Osteoblast (primary cell): ENCODE results near the gene TMEM260. TPM values are rescaled to one million over a fixed set of nuclear protein-coding genes. Genes with fewer than 3 reads are reported as not detected.

ENCODE experiments used
- DNase-seq: peaks from one replicate; pipeline ENCODE4 v3.0.0; 2011; ENCODE audit warnings: low spot score, mixed read lengths; ENCODE audit not compliant: insufficient read length; ENCODE audit errors: missing footprints
- H2AFZ ChIP-seq: 2 replicates; pipeline ENCODE4 v1.6.0; 2011; ENCODE audit warnings: mild to moderate bottlenecking, low read length
- H3K27ac ChIP-seq: 2 replicates; pipeline ENCODE4 v1.5.1; 2011; ENCODE audit warnings: mild to moderate bottlenecking, low read depth, low read length, moderate library complexity
- H3K27me3 ChIP-seq: 2 replicates; pipeline ENCODE4 v1.6.0; 2012; ENCODE audit warnings: mild to moderate bottlenecking, control low read depth, inconsistent platforms, low read length, moderate library complexity; ENCODE audit not compliant: insufficient read depth
- H3K36me3 ChIP-seq: 2 replicates; pipeline ENCODE4 v1.5.1; 2011; ENCODE audit warnings: mild to moderate bottlenecking, low read length, control low read depth, moderate library complexity; ENCODE audit not compliant: insufficient read depth
- H3K4me1 ChIP-seq: 2 replicates; pipeline ENCODE4 v1.5.1; 2011; ENCODE audit warnings: mild to moderate bottlenecking, low read length, control low read depth, moderate library complexity; ENCODE audit not compliant: insufficient read depth
- H3K4me2 ChIP-seq: 2 replicates; pipeline ENCODE4 v1.6.0; 2011; ENCODE audit warnings: mild to moderate bottlenecking, low read length; ENCODE audit not compliant: insufficient read depth
- H3K4me3 ChIP-seq: fragments of 200-600 bp; sonication (generic); 3 replicates; pipeline ENCODE4 v1.5.1; 2012; ENCODE audit warnings: mild to moderate bottlenecking, low read length, inconsistent platforms; ENCODE audit not compliant: insufficient read depth
- H3K79me2 ChIP-seq: 2 replicates; pipeline ENCODE4 v1.6.0; 2012; ENCODE audit warnings: mild to moderate bottlenecking, low read length, control low read depth, inconsistent platforms; ENCODE audit not compliant: insufficient read depth
- H3K9me3 ChIP-seq: 2 replicates; pipeline ENCODE4 v1.5.1; 2011; ENCODE audit warnings: low read depth, low read length, control low read depth
- H4K20me1 ChIP-seq: 2 replicates; pipeline ENCODE4 v1.6.0; 2012; ENCODE audit warnings: mild to moderate bottlenecking, low read length, control low read depth; ENCODE audit not compliant: insufficient read depth
- total RNA-seq: library from RNA; depleted of rRNA; stranded (reverse); fragments of >200 nt; gene quantifications from 2 replicates; pipeline ENCODE4 v1.2.3, GENCODE V29; 2012
- TF ChIP-seq, protein P1 (sequence below): IDR thresholded peaks from 2 replicates; pipeline ENCODE4 v1.5.1; 2011; ENCODE audit warnings: mild to moderate bottlenecking, low read depth, low read length, moderate library complexity; ENCODE audit errors: extremely low read depth

The TMEM260 gene
- total RNA-seq, 1 donor: 15.6 TPM

DNA sequence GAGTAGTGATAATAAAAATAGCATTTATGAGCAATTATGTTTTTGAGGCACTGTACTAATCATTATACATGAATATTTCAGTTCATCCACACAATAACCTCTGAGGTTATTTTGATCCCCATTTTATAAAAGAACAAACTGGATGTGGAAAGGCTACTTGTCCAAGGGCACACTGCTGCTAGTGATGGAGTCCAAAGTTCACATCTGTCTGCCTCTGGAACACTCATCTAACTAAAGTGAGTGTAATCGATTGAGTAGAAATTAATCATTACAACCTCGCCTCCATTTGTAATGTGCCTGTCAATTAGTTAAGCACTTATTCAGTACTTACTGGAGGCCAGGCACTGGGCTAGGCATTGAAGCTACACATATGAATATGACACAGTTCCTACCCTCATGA, 55.4 kb downstream of the TMEM260 start:
- H3K79me2 ChIP-seq: no peaks in the 10 kb centered on the region
- no peaks in the 10 kb centered on the region for H3K9me3 ChIP-seq
- H3K27ac ChIP-seq: no peak overlapping the region
- no peaks in the 10 kb centered on the region for H4K20me1 ChIP-seq
- H3K27me3 ChIP-seq: no peaks in the 10 kb centered on the region
- TF ChIP-seq, protein P1, sequence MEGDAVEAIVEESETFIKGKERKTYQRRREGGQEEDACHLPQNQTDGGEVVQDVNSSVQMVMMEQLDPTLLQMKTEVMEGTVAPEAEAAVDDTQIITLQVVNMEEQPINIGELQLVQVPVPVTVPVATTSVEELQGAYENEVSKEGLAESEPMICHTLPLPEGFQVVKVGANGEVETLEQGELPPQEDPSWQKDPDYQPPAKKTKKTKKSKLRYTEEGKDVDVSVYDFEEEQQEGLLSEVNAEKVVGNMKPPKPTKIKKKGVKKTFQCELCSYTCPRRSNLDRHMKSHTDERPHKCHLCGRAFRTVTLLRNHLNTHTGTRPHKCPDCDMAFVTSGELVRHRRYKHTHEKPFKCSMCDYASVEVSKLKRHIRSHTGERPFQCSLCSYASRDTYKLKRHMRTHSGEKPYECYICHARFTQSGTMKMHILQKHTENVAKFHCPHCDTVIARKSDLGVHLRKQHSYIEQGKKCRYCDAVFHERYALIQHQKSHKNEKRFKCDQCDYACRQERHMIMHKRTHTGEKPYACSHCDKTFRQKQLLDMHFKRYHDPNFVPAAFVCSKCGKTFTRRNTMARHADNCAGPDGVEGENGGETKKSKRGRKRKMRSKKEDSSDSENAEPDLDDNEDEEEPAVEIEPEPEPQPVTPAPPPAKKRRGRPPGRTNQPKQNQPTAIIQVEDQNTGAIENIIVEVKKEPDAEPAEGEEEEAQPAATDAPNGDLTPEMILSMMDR: no peak
- H3K36me3 ChIP-seq: peaks cover 38% of the 10 kb centered on the region
- no peak overlapping the region for H3K4me2 ChIP-seq
- no peaks in the 10 kb centered on the region for H3K4me1 ChIP-seq
- no peak overlapping the region for H2AFZ ChIP-seq
- no peak overlapping the region for H3K4me3 ChIP-seq
- no peak for DNase-seq

DNA sequence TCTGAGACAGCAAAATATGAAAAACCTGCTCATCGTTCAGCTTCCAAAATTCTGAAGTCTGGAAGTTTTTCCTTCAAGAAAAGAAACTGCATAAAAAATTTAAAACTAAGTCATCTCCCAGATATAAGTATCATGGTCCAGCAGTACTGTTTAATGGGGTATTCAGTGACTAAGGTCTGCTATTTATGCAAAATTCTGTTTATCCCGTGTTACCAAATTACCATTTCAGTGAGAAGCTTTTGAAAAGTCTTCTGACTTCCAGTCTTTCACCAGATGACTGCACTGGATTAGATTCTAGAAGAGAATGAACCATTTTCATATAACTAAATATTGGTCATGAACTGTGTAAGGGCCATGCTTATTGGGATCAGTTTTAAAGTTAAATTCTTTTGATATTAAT, 67.9 kb downstream of the TMEM260 start:
- H3K4me2 ChIP-seq: no peak overlapping the region
- H3K36me3 ChIP-seq: no peaks in the 10 kb centered on the region
- TF ChIP-seq, protein P1: no peak
- no peak for DNase-seq
- no peaks in the 10 kb centered on the region for H3K4me1 ChIP-seq
- H3K27me3 ChIP-seq: no peaks in the 10 kb centered on the region
- no peaks in the 10 kb centered on the region for H3K9me3 ChIP-seq
- H2AFZ ChIP-seq: no peak overlapping the region
- no peak overlapping the region for H3K4me3 ChIP-seq
- no peak overlapping the region for H3K27ac ChIP-seq
- H3K79me2 ChIP-seq: no peaks in the 10 kb centered on the region
- H4K20me1 ChIP-seq: no peaks in the 10 kb centered on the region

DNA sequence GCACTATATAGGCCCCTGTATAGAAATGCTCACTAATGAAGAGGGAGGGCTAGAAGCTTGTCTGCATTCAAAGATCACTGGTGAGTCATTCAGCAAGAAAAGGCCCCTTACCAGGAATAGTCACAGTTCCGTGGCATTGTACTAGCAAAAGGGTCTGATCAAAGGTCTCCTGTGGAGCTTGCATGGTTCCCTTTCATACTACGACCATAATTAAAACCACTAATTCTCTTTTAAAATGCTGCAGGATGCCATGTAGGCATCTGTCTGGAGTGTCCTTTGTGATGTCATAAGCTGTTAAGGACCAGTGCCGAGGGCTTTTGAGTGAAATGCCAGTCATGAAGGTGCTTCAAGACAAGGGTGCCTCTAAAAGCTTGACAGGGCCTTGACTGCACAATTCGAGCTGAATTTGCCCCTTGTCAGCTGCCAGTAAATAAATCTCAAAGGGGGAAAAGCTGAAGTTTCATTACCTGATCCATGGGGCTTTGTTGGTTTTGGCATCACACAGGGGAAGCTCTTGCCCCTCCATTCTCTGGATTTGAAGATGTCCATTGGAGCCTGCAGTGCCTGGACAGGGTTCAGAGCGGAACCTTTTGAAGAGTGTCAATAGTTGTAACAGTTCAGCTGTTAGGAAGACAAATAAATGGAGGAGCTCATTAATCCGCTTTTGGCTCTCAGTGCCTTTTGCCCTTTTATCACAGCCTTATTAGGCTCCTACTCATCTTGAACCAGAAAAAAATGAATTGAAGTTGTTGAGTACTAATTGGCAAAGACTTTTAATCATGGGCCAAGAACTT, 69.1 kb downstream of the TMEM260 start:
- no peaks in the 10 kb centered on the region for H3K27me3 ChIP-seq
- TF ChIP-seq, protein P1: no peak
- no peak for DNase-seq
- no peaks in the 10 kb centered on the region for H4K20me1 ChIP-seq
- H3K4me3 ChIP-seq: no peak overlapping the region
- no peak overlapping the region for H3K27ac ChIP-seq
- H3K4me2 ChIP-seq: no peak overlapping the region
- no peaks in the 10 kb centered on the region for H3K9me3 ChIP-seq
- H3K36me3 ChIP-seq: no peaks in the 10 kb centered on the region
- no peaks in the 10 kb centered on the region for H3K4me1 ChIP-seq
- H2AFZ ChIP-seq: no peak overlapping the region
- no peaks in the 10 kb centered on the region for H3K79me2 ChIP-seq

DNA sequence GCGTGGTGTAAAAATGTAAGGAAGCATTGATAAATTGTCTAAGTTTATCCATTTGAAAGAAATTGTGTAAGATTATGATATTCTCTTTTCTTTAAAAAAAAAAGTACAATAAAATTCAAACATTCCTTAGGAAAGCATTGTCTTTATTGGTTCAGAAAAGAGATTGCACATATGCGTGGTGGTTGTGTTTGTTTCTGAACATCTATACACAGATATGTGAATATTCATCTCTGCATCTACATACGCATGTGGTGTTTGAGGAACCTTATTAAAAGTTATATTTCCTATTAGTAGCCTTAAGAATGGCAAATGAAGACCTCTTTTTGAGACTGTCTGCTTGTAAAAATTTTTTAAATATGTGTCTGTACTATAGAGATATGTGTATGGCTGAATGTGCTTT, 69.8 kb downstream of the TMEM260 start:
- Histone ChIP-seq H3K79me2 (no peaks in the 10 kb centered on the region), H3K27me3 (no peaks in the 10 kb centered on the region), H4K20me1 (no peaks in the 10 kb centered on the region), H3K4me2 (no peak overlapping the region), H3K27ac (no peak overlapping the region), H3K36me3 (no peaks in the 10 kb centered on the region), H3K4me1 (no peaks in the 10 kb centered on the region), H2AFZ (no peak overlapping the region), H3K9me3 (no peaks in the 10 kb centered on the region), H3K4me3 (no peak overlapping the region)
- TF ChIP-seq, protein P1: no peak
- DNase-seq: no peak
